Measurements from ENCODE around the gene PCSK4.

DNA sequence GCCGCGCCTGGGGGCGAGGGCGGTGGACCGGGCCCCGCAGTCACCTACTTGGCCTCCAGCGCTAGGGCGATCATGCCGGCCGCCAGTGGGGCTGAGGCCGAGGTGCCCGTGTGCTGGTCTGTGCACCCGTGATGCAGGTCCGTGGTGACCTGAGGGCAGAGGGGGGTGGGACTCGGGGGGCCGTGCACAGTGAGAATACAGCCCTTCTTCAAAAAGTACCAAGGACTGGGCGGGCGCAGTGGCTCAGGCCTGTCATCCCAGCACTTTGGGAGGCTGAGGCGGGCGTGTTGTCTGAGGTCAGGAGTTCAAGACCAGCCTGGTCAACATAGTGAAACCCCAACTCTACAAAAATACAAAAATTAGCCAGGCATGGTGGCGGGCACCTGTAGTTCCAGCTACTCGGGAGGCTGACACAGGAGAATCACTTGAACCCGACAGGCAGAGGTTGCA is 6.1 kb downstream of the PCSK4 start:
- no peak for TF ChIP-seq EZH2 (IDR thresholded peaks at IDR 0.05; ENCODE audit: low read length)
- TF ChIP-seq, protein P1, sequence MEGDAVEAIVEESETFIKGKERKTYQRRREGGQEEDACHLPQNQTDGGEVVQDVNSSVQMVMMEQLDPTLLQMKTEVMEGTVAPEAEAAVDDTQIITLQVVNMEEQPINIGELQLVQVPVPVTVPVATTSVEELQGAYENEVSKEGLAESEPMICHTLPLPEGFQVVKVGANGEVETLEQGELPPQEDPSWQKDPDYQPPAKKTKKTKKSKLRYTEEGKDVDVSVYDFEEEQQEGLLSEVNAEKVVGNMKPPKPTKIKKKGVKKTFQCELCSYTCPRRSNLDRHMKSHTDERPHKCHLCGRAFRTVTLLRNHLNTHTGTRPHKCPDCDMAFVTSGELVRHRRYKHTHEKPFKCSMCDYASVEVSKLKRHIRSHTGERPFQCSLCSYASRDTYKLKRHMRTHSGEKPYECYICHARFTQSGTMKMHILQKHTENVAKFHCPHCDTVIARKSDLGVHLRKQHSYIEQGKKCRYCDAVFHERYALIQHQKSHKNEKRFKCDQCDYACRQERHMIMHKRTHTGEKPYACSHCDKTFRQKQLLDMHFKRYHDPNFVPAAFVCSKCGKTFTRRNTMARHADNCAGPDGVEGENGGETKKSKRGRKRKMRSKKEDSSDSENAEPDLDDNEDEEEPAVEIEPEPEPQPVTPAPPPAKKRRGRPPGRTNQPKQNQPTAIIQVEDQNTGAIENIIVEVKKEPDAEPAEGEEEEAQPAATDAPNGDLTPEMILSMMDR (optimal IDR thresholded peaks at IDR 0.05 in 1 of 3, IDR thresholded peaks at IDR 0.05 in 1 of 3, conservative IDR thresholded peaks at IDR 0.05 in 1 of 3; ENCODE audit: extremely low read depth in 1 of 3, insufficient read depth in 2 of 3, low read length in 3 of 3) = no peak
